HepG2 (cell line): ENCODE data around the gene DHRS1. TPM values are rescaled to one million over a fixed set of nuclear protein-coding genes. Genes with fewer than 3 reads are reported as not detected.
A peak's percentile ranks its signal among the peaks of the same experiment; 100 is the strongest.

Experiments
- ARNTL ChIP-seq: sonication (generic); formaldehyde crosslinking; IDR thresholded peaks from 2 replicates; pipeline ENCODE4 v1.4.0; 2020; ENCODE audit warnings: mild to moderate bottlenecking, missing genetic modification reagents
- CCDC6 ChIP-seq: sonication (generic); formaldehyde crosslinking; IDR thresholded peaks from 2 replicates; pipeline ENCODE4 v1.8.1; 2022; ENCODE audit warnings: mild to moderate bottlenecking, missing genetic modification reagents, moderate library complexity
- CREB1 ChIP-seq, 2 experiments: fragments of 450-650 bp in 1 of 2; IDR thresholded peaks; 2 replicates each; pipeline ENCODE4 v1.6.1; 2016 to 2017; ENCODE audit warnings: control low read depth in 1 of 2, mild to moderate bottlenecking in 1 of 2, missing compliant biosample characterization in 1 of 2, missing genetic modification characterization in 1 of 2
- MTA3 ChIP-seq: sonication (generic); formaldehyde crosslinking; IDR thresholded peaks from 2 replicates; pipeline ENCODE4 v1.4.0; 2020; ENCODE audit warnings: missing genetic modification reagents
- NRL ChIP-seq: sonication (generic); formaldehyde crosslinking; IDR thresholded peaks from 2 replicates; pipeline ENCODE4 v1.5.0; 2020; ENCODE audit warnings: missing genetic modification reagents, mild to moderate bottlenecking, moderate library complexity, borderline replicate concordance
- POLR2AphosphoS5 ChIP-seq: IDR thresholded peaks from 2 replicates; pipeline ENCODE4 v1.6.1; 2012; ENCODE audit warnings: low read depth, low read length
- RBFOX2 ChIP-seq: fragments of 200-400 bp; formaldehyde crosslinking; IDR thresholded peaks from 2 replicates; pipeline ENCODE4 v1.6.1; 2017; ENCODE audit warnings: low read depth, mild to moderate bottlenecking, low read length
- RELA ChIP-seq: sonication (generic); formaldehyde crosslinking; IDR thresholded peaks from 2 replicates; pipeline ENCODE4 v1.4.0; 2020; ENCODE audit warnings: missing genetic modification reagents
- RXRA ChIP-seq: sonication (generic); formaldehyde crosslinking; IDR thresholded peaks from 2 replicates; pipeline ENCODE4 v1.5.1; 2020; ENCODE audit warnings: missing genetic modification reagents
- SIN3B ChIP-seq: fragments of 150-350 bp; IDR thresholded peaks from 2 replicates; pipeline ENCODE4 v1.6.1; 2014; ENCODE audit warnings: low read length
- SMARCE1 ChIP-seq: fragments of 450-650 bp; IDR thresholded peaks from 2 replicates; pipeline ENCODE4 v1.6.1; 2017; ENCODE audit warnings: borderline replicate concordance
- SMC3 ChIP-seq: IDR thresholded peaks from 2 replicates; pipeline ENCODE4 v1.6.1; 2011; ENCODE audit warnings: low read length, improper control_type of control experiment
- TGIF2 ChIP-seq: IDR thresholded peaks from 2 replicates; pipeline ENCODE4 v1.6.1; 2016; ENCODE audit warnings: control low read depth, missing compliant biosample characterization
- THYN1 ChIP-seq: sonication (generic); formaldehyde crosslinking; IDR thresholded peaks from 2 replicates; pipeline ENCODE4 v1.8.1; 2023; ENCODE audit warnings: low read depth, mild to moderate bottlenecking, moderate library complexity, missing genetic modification reagents, borderline replicate concordance
- ZFYVE20 ChIP-seq: sonication (generic); formaldehyde crosslinking; IDR thresholded peaks from 2 replicates; pipeline ENCODE4 v1.8.0; 2023; ENCODE audit warnings: low read depth, mild to moderate bottlenecking, moderate library complexity, missing genetic modification reagents, borderline replicate concordance
- ZMAT3 ChIP-seq: sonication (generic); formaldehyde crosslinking; conservative IDR thresholded peaks from 2 replicates; pipeline ENCODE4 v1.7.0; 2021; ENCODE audit warnings: missing genetic modification reagents
- ZNF331 ChIP-seq: sonication (generic); formaldehyde crosslinking; IDR thresholded peaks from 2 replicates; pipeline ENCODE4 v1.4.0; 2020; ENCODE audit warnings: missing genetic modification reagents
- ZNF496 ChIP-seq: sonication (generic); formaldehyde crosslinking; IDR thresholded peaks from 2 replicates; pipeline ENCODE4 v1.8.1; 2023; ENCODE audit warnings: mild to moderate bottlenecking, moderate library complexity, missing genetic modification reagents; ENCODE audit not compliant: insufficient replicate concordance
- ZNF530 ChIP-seq: sonication (generic); formaldehyde crosslinking; IDR thresholded peaks from 2 replicates; pipeline ENCODE4 v1.5.0; 2020; ENCODE audit warnings: low read depth, mild to moderate bottlenecking, missing genetic modification reagents
- ZNF549 ChIP-seq: sonication (generic); formaldehyde crosslinking; IDR thresholded peaks from 2 replicates; pipeline ENCODE4 v1.5.0; 2020; ENCODE audit warnings: missing genetic modification reagents
- ZNF556 ChIP-seq: sonication (generic); formaldehyde crosslinking; IDR thresholded peaks from 2 replicates; pipeline ENCODE4 v1.4.0; 2020; ENCODE audit warnings: mild to moderate bottlenecking, missing genetic modification reagents, borderline replicate concordance
- polyA plus RNA-seq, 8 experiments: library from polyadenylated mRNA; depleted of rRNA in 3 of 8; stranded (reverse) in 7 of 8; unstranded in 1 of 8; fragments of >200 nt; fragmentation: Illumina TruSeq in 4 of 8; extraction: Trizol in 4 of 8; gene quantifications; 2 replicates each; pipeline versions ENCODE4 v1.2.1 to v1.2.3, GENCODE V29; 2011 to 2016; ENCODE audit warnings: low read depth in 4 of 8, missing spikeins in 1 of 8, mixed read lengths in 1 of 8; ENCODE audit not compliant: insufficient read depth in 1 of 8
- total RNA-seq, 5 experiments: library from RNA; depleted of rRNA; stranded (reverse); fragments of >200 nt; fragmentation: Illumina TruSeq; extraction: Trizol; gene quantifications; 2 replicates each; pipeline ENCODE4 v1.2.3, GENCODE V29; 2016; ENCODE audit warnings: low read depth in 1 of 5
- TF ChIP-seq, protein P1 (sequence below): sonication (generic); formaldehyde crosslinking; IDR thresholded peaks from 2 replicates; pipeline ENCODE4 v1.4.0; 2020; ENCODE audit warnings: mild to moderate bottlenecking, missing genetic modification reagents, borderline replicate concordance
- TF ChIP-seq, protein P2 (sequence below): sonication (generic); formaldehyde crosslinking; IDR thresholded peaks from 2 replicates; pipeline ENCODE4 v1.4.0; 2020; ENCODE audit warnings: mild to moderate bottlenecking, low read depth, missing genetic modification reagents

Gene DHRS1
- total and polyA plus RNA-seq, 2 of the 13 experiments (the other 11 are each of a cell fraction or from before 2014, with no cell fraction given), result 49.8 to 60.8 TPM

DNA sequence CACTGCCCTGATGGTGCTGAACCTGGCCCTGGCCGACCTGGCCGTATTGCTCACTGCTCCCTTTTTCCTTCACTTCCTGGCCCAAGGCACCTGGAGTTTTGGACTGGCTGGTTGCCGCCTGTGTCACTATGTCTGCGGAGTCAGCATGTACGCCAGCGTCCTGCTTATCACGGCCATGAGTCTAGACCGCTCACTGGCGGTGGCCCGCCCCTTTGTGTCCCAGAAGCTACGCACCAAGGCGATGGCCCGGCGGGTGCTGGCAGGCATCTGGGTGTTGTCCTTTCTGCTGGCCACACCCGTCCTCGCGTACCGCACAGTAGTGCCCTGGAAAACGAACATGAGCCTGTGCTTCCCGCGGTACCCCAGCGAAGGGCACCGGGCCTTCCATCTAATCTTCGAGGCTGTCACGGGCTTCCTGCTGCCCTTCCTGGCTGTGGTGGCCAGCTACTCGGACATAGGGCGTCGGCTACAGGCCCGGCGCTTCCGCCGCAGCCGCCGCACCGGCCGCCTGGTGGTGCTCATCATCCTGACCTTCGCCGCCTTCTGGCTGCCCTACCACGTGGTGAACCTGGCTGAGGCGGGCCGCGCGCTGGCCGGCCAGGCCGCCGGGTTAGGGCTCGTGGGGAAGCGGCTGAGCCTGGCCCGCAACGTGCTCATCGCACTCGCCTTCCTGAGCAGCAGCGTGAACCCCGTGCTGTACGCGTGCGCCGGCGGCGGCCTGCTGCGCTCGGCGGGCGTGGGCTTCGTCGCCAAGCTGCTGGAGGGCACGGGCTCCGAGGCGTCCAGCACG, 16.4 kb upstream of the DHRS1 start (continued):
- TF ChIP-seq, protein P1, sequence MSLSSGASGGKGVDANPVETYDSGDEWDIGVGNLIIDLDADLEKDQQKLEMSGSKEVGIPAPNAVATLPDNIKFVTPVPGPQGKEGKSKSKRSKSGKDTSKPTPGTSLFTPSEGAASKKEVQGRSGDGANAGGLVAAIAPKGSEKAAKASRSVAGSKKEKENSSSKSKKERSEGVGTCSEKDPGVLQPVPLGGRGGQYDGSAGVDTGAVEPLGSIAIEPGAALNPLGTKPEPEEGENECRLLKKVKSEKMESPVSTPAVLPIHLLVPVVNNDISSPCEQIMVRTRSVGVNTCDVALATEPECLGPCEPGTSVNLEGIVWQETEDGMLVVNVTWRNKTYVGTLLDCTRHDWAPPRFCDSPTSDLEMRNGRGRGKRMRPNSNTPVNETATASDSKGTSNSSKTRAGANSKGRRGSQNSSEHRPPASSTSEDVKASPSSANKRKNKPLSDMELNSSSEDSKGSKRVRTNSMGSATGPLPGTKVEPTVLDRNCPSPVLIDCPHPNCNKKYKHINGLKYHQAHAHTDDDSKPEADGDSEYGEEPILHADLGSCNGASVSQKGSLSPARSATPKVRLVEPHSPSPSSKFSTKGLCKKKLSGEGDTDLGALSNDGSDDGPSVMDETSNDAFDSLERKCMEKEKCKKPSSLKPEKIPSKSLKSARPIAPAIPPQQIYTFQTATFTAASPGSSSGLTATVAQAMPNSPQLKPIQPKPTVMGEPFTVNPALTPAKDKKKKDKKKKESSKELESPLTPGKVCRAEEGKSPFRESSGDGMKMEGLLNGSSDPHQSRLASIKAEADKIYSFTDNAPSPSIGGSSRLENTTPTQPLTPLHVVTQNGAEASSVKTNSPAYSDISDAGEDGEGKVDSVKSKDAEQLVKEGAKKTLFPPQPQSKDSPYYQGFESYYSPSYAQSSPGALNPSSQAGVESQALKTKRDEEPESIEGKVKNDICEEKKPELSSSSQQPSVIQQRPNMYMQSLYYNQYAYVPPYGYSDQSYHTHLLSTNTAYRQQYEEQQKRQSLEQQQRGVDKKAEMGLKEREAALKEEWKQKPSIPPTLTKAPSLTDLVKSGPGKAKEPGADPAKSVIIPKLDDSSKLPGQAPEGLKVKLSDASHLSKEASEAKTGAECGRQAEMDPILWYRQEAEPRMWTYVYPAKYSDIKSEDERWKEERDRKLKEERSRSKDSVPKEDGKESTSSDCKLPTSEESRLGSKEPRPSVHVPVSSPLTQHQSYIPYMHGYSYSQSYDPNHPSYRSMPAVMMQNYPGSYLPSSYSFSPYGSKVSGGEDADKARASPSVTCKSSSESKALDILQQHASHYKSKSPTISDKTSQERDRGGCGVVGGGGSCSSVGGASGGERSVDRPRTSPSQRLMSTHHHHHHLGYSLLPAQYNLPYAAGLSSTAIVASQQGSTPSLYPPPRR (CRISPR knock-in tag), result peak; percentile 81
- TF ChIP-seq ZNF549 (CRISPR knock-in tag) (peak; percentile 89; the same call in 1 of the 2 replicates), MTA3 (CRISPR knock-in tag) (0 out of 2 replicates have a peak, but pooled peaks have one; percentile 7), TGIF2 (no peak), ZNF496 (CRISPR knock-in tag) (no peak), RXRA (peak; percentile 79), THYN1 (CRISPR knock-in tag) (no peak), CCDC6 (CRISPR knock-in tag) (no peak), SIN3B (0 out of 2 replicates have a peak, but pooled peaks have one; percentile 10), NRL (CRISPR knock-in tag) (peak; percentile 97), ZFYVE20 (CRISPR knock-in tag) (peak; percentile 92), RELA (CRISPR knock-in tag) (peak; percentile 56; the same call in 1 of the 2 replicates), ZNF530 (CRISPR knock-in tag) (0 out of 2 replicates have a peak, but pooled peaks have one; percentile 61), RBFOX2 (peak; percentile 87), CREB1 (IDR thresholded peaks at IDR 0.05) (0 out of 2 replicates have a peak, but pooled peaks have one; percentile 14), CREB1 (CRISPR knock-in tag; IDR thresholded peaks at IDR 0.05) (no peak), ZNF331 (CRISPR knock-in tag) (peak; percentile 97), ZMAT3 (CRISPR knock-in tag) (peak; percentile 99), POLR2AphosphoS5 (peak; percentile 38), SMC3 (no peak), SMARCE1 (no peak; the same call in 1 of the 2 replicates), ZNF556 (CRISPR knock-in tag) (peak; percentile 84), ARNTL (CRISPR knock-in tag) (peak; percentile 93)
- TF ChIP-seq, protein P2, sequence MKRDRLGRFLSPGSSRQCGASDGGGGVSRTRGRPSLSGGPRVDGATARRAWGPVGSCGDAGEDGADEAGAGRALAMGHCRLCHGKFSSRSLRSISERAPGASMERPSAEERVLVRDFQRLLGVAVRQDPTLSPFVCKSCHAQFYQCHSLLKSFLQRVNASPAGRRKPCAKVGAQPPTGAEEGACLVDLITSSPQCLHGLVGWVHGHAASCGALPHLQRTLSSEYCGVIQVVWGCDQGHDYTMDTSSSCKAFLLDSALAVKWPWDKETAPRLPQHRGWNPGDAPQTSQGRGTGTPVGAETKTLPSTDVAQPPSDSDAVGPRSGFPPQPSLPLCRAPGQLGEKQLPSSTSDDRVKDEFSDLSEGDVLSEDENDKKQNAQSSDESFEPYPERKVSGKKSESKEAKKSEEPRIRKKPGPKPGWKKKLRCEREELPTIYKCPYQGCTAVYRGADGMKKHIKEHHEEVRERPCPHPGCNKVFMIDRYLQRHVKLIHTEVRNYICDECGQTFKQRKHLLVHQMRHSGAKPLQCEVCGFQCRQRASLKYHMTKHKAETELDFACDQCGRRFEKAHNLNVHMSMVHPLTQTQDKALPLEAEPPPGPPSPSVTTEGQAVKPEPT (CRISPR knock-in tag), result peak; percentile 99
